DOHH2 (cell line): Measurements from ENCODE around the gene NDC1.

ENCODE experiments used
- EZH2phosphoT487 ChIP-seq: fragments of 200-600 bp; sonication (generic); IDR thresholded peaks from 2 replicates; pipeline ENCODE4 v1.6.1; 2017; ENCODE audit warnings: borderline replicate concordance, mild to moderate bottlenecking, antibody characterized with exemption, low read length, moderate library complexity, mixed read lengths
- TF ChIP-seq, protein P1 (sequence below): fragments of 200-600 bp; sonication (generic); IDR thresholded peaks from one replicate; pipeline ENCODE4 v1.5.1; 2014; ENCODE audit warnings: antibody characterized with exemption, mild to moderate bottlenecking, low read depth, low read length; ENCODE audit not compliant: poor library complexity, severe bottlenecking

DNA sequence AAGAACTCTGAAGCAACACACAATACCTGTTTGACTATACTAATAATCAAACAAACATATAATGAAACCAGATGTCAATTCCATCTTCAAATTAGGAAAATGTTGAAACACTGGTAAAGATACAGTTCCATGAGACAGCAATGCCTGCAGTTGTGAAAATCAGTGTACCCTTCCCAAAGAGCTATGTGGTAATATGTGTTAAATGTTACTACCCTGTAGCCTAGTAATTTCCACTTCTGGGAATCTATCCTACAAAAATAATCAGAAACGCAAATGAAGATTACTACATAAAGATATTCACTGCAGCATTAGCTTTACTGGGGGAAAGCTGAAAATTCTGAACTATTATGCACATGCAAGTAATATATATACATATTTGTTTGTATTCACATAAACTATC, 116.1 kb downstream of the NDC1 start:
- TF ChIP-seq, protein P1, sequence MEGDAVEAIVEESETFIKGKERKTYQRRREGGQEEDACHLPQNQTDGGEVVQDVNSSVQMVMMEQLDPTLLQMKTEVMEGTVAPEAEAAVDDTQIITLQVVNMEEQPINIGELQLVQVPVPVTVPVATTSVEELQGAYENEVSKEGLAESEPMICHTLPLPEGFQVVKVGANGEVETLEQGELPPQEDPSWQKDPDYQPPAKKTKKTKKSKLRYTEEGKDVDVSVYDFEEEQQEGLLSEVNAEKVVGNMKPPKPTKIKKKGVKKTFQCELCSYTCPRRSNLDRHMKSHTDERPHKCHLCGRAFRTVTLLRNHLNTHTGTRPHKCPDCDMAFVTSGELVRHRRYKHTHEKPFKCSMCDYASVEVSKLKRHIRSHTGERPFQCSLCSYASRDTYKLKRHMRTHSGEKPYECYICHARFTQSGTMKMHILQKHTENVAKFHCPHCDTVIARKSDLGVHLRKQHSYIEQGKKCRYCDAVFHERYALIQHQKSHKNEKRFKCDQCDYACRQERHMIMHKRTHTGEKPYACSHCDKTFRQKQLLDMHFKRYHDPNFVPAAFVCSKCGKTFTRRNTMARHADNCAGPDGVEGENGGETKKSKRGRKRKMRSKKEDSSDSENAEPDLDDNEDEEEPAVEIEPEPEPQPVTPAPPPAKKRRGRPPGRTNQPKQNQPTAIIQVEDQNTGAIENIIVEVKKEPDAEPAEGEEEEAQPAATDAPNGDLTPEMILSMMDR: no peak
- TF ChIP-seq EZH2phosphoT487: no peak
